ENCODE data around the gene PDE7B. TPM values are rescaled to one million over a fixed set of nuclear protein-coding genes. Genes with fewer than 3 reads are reported as not detected.

Gene PDE7B
- total RNA-seq, 1 donor from 2014 or later = 12.6 TPM

DNA sequence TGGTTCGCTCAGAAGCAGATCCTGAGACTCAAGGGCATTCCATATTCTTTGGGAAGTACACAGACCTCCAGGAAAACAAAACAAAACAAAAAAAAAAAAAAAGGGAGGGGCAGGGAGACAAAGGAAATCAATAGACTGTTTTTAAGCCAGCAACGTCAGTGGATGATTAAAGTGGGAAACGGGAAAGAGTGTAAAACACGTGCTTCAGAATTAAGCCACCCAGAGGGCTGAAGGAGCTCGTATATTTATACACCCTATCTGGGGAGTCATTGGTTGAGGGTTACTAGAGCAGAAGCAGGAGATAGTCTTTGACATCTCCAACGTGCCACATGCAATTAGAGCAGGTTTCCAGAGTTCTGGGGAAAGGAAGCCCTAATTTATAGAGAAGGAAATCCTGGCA is 26.2 kb downstream of the PDE7B start:
- DNase-seq = no peak
- no peaks in the 10 kb centered on the region for H3K27me3 ChIP-seq (ENCODE audit: low read depth)
- TF ChIP-seq, protein P1, sequence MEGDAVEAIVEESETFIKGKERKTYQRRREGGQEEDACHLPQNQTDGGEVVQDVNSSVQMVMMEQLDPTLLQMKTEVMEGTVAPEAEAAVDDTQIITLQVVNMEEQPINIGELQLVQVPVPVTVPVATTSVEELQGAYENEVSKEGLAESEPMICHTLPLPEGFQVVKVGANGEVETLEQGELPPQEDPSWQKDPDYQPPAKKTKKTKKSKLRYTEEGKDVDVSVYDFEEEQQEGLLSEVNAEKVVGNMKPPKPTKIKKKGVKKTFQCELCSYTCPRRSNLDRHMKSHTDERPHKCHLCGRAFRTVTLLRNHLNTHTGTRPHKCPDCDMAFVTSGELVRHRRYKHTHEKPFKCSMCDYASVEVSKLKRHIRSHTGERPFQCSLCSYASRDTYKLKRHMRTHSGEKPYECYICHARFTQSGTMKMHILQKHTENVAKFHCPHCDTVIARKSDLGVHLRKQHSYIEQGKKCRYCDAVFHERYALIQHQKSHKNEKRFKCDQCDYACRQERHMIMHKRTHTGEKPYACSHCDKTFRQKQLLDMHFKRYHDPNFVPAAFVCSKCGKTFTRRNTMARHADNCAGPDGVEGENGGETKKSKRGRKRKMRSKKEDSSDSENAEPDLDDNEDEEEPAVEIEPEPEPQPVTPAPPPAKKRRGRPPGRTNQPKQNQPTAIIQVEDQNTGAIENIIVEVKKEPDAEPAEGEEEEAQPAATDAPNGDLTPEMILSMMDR (IDR thresholded peaks at IDR 0.05; ENCODE audit: borderline replicate concordance) = no peak
- H3K36me3 ChIP-seq = no peaks in the 10 kb centered on the region
- intact Hi-C loops (cut with micrococcal nuclease) = no loop called here
- H3K4me1 ChIP-seq = peaks cover 36% of the 10 kb centered on the region
- no peaks in the 10 kb centered on the region for H3K9me3 ChIP-seq (replicated peaks)
- peak overlapping the region; percentile 64 for H3K27ac ChIP-seq (replicated peaks)
- H3K4me3 ChIP-seq = no peak overlapping the region

DNA sequence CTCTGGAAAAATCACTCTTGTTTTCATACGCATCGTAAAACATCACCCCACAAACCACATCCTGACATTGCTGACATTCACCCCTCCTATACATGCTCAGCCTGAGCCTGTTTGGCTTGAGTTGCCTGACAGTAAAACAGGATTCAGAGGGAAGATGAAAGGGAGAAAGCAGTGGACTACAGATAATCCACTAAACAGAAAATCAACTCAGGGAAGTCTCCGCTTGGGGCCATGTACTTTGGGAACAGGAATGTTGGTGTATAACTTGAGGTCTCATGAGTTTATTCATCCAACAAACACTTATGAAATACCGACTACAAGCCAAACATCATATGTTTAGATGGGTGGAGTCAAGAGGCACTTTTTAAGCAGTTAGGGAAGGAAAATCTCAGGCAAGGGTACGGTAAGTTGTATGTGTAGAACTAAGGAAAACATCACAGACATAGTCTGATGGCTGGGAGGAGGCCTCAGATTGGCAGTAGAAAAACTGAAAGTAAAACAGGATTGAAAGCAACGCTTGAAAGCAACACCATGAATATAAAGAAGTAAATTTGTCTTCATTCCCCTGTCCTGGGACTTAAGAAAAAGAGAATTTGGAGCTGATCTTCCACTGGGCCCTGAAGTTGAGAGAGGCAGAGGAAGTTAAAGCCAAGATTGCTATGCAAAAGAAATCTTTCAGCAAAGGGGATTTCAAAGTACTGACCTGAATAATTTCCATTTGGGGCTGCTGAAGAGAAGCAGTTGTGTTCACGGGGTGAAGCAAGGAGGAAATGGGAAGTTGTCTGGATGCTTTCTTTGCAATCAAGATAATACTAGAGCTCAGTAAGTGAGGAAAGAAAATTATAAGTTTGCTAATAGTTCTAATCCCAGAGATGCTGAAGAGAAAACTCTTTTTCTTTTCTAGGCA is 28.8 kb downstream of the PDE7B start:
- no peak for DNase-seq
- Histone ChIP-seq H3K27me3 (ENCODE audit: low read depth) (no peaks in the 10 kb centered on the region), H3K4me3 (peak overlapping the region; percentile 47), H3K27ac (replicated peaks) (peak overlapping the region; percentile 77), H3K4me1 (peaks cover 35% of the 10 kb centered on the region), H3K36me3 (no peaks in the 10 kb centered on the region), H3K9me3 (replicated peaks) (no peaks in the 10 kb centered on the region)
- intact Hi-C loops (cut with micrococcal nuclease) = no loop called here
- TF ChIP-seq, protein P1 (IDR thresholded peaks at IDR 0.05; ENCODE audit: borderline replicate concordance) = no peak

DNA sequence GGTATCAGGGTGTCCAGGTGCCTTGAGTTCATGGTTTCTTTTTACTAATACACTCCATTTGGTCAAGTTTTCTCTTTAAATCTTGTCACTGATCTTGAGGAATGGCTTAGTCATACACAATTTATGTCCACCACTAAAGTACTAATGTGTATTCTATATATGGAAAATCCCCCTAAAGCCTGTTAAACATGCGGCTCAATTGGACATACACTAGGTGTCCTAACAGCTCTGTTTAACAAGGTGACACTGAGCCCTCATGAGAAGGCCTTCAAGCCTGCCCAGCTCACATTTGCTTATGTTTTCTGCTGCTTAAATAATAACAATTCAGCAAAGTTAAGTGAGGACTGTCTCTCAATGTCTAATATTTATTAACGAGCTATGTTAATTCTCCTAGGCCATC is 31.5 kb downstream of the PDE7B start:
- H3K27me3 ChIP-seq (ENCODE audit: low read depth) = no peaks in the 10 kb centered on the region
- TF ChIP-seq, protein P1 (IDR thresholded peaks at IDR 0.05; ENCODE audit: borderline replicate concordance) = no peak
- no peaks in the 10 kb centered on the region for H3K9me3 ChIP-seq (replicated peaks)
- no peaks in the 10 kb centered on the region for H3K36me3 ChIP-seq
- no peak overlapping the region for H3K4me3 ChIP-seq
- peaks cover 20% of the 10 kb centered on the region for H3K4me1 ChIP-seq
- intact Hi-C loops (cut with micrococcal nuclease) = no loop called here
- DNase-seq = no peak
- H3K27ac ChIP-seq (replicated peaks) = no peak overlapping the region

DNA sequence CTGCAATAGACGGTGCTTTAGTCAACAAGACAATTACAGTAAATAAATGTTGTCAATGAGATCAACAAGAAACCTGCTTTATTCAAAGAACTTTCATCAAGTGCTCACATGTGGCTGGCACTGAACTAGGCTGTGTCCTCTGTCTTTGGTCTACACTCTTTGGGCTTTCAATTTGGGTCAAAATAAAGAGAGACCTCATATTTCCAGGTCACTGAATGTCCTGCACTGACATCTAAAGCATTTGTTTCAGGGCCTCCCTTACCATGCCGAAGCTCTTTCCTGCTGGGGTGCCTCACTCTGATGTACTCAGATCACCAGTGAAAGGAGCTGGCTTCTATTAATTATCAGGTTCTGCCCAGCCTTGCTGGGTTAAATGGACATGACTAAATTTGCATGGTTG is 32.0 kb downstream of the PDE7B start:
- peaks cover 20% of the 10 kb centered on the region for H3K4me1 ChIP-seq
- TF ChIP-seq, protein P1 (IDR thresholded peaks at IDR 0.05; ENCODE audit: borderline replicate concordance) = no peak
- no peaks in the 10 kb centered on the region for H3K9me3 ChIP-seq (replicated peaks)
- no peak overlapping the region for H3K4me3 ChIP-seq
- intact Hi-C loops (cut with micrococcal nuclease) = no loop called here
- H3K27ac ChIP-seq (replicated peaks) = no peak overlapping the region
- DNase-seq = no peak
- H3K27me3 ChIP-seq (ENCODE audit: low read depth) = no peaks in the 10 kb centered on the region
- H3K36me3 ChIP-seq = no peaks in the 10 kb centered on the region

DNA sequence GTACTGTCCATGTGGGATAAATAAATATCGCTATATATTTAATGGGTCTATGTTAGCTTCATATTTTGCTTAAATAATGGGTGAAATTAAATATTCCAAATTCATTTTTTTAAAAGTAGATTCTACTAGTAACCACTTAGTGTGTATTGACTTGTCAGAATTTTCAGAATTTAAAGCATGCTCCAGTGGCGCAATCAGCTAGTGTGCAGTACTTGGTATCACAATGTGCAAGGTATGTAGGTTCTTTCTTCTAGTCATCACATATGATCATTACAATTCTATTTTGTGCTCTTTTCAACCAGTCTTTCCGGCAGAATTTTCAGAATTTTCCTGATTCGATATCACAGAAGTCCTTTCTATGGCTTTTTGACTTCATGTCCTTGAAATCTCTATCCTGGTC is 32.6 kb downstream of the PDE7B start:
- Histone ChIP-seq H3K4me1 (peaks cover 20% of the 10 kb centered on the region), H3K27me3 (ENCODE audit: low read depth) (no peaks in the 10 kb centered on the region), H3K4me3 (no peak overlapping the region), H3K9me3 (replicated peaks) (no peaks in the 10 kb centered on the region), H3K36me3 (no peaks in the 10 kb centered on the region), H3K27ac (replicated peaks) (no peak overlapping the region)
- intact Hi-C loops (cut with micrococcal nuclease) = no loop called here
- TF ChIP-seq, protein P1 (IDR thresholded peaks at IDR 0.05; ENCODE audit: borderline replicate concordance) = no peak
- no peak for DNase-seq

Data from left ventricle myocardium inferior (tissue), 1 donor.